HG02623 (cell line): ENCODE results near the gene AGXT.

Source experiments
- ATAC-seq: cut with Tn5 transposase; IDR thresholded peaks from one replicate; pipeline ENCODE4 v1.9.1; 2021; ENCODE audit warnings: moderate library complexity; ENCODE audit not compliant: unreplicated experiment

The AGXT gene

GRCh38 chr2:240868286-240869108 lies at the start of gene AGXT:
AGXT (plus strand) TSS chr2:240868824; CDS start chr2:240868866, 42 bp downstream.
- ATAC-seq = no peak

GRCh38 chr2:240819126-240819857 lies 49.3 kb upstream of the AGXT start:
- ATAC-seq = no peak

GRCh38 chr2:240819858-240820606 lies 48.6 kb upstream of the AGXT start, which contains the start of gene KIF1A:
KIF1A (minus strand) TSS chr2:240820219; CDS start chr2:240797752, 22,467 bp downstream.
- no peak for ATAC-seq

- no peak for ATAC-seq
Observed at GRCh38 chr2:240820607-240821428, 47.8 kb upstream of the AGXT start.

GRCh38 chr2:240821429-240821778 lies 47.2 kb upstream of the AGXT start:
- ATAC-seq = no peak

GRCh38 chr2:240822280-240822847 lies 46.3 kb upstream of the AGXT start:
- no peak for ATAC-seq

GRCh38 chr2:240823449-240824336 lies 44.9 kb upstream of the AGXT start:
- ATAC-seq = no peak

- ATAC-seq = no peak
Observed at GRCh38 chr2:240825476-240825875, 43.1 kb upstream of the AGXT start.

- no peak for ATAC-seq
Observed at GRCh38 chr2:240831594-240832204, 36.9 kb upstream of the AGXT start.

- peak; percentile 57 for ATAC-seq
Observed at GRCh38 chr2:240832205-240832727, 36.4 kb upstream of the AGXT start.

GRCh38 chr2:240832921-240833494 lies 35.6 kb upstream of the AGXT start:
- no peak for ATAC-seq

- no peak for ATAC-seq
Observed at GRCh38 chr2:240833724-240834285, 34.8 kb upstream of the AGXT start.

- no peak for ATAC-seq
Observed at GRCh38 chr2:240834377-240834975, 34.1 kb upstream of the AGXT start.

GRCh38 chr2:240835528-240835927 lies 33.1 kb upstream of the AGXT start:
- no peak for ATAC-seq

- no peak for ATAC-seq
Observed at GRCh38 chr2:240836781-240837467, 31.7 kb upstream of the AGXT start.

GRCh38 chr2:240837621-240838020 lies 31.0 kb upstream of the AGXT start:
- no peak for ATAC-seq
